ENCODE results near the gene SMG1.
"Not testable (repeated sequence)": the region's sequence is repeated elsewhere in the genome, so short reads cannot be mapped to it uniquely, and the experiment has no call there.

The SMG1 gene

GRCh38 chr16:18796377-18796776 lies 129.8 kb downstream of the SMG1 start:
- DNase-seq = no peak

GRCh38 chr16:18792836-18793433 lies 133.3 kb downstream of the SMG1 start:
- no peak for DNase-seq

GRCh38 chr16:18789850-18790706 lies 136.1 kb downstream of the SMG1 start, which contains the start of gene RPS15A:
RPS15A (minus strand) TSS chr16:18790334; CDS start chr16:18789113, 1,221 bp downstream.
- DNase-seq = peak; percentile 98

GRCh38 chr16:18789515-18789849 lies 136.7 kb downstream of the SMG1 start:
- no peak for DNase-seq

- DNase-seq = no peak
Measured at GRCh38 chr16:18788828-18789514, 137.2 kb downstream of the SMG1 start.

DNA sequence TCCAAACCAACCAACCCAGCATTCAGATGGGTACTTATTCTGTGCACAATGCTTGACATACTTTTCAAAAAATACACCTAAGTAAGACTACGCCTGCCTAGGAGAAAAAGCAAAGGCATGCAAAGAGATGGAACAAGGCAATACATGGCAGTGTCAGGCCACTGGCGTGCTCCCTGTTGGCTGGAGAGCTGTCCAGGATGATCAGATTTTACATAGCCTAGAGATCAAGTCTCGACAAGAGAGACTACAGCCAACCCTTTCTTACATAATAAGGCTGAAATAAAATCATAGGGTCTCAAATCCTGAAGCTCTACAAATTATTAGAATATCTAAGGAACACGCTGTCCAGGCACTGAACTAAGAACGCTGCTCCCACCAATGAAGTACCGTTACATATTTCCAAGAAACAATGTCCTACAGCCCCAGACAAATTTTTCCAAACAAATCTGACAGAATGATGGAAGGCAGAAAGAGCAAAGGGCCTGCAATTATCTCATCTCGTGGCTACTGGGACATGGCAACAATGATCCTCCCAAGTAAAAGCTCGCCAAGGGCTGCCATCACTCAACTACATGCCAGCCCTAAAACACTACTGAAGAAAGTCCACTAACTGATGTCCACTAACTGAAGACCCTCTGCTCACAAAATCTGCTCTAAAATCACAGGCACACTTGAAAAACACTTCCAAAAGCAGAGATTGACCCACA lies 141.1 kb downstream of the SMG1 start:
- DNase-seq = no peak

DNA sequence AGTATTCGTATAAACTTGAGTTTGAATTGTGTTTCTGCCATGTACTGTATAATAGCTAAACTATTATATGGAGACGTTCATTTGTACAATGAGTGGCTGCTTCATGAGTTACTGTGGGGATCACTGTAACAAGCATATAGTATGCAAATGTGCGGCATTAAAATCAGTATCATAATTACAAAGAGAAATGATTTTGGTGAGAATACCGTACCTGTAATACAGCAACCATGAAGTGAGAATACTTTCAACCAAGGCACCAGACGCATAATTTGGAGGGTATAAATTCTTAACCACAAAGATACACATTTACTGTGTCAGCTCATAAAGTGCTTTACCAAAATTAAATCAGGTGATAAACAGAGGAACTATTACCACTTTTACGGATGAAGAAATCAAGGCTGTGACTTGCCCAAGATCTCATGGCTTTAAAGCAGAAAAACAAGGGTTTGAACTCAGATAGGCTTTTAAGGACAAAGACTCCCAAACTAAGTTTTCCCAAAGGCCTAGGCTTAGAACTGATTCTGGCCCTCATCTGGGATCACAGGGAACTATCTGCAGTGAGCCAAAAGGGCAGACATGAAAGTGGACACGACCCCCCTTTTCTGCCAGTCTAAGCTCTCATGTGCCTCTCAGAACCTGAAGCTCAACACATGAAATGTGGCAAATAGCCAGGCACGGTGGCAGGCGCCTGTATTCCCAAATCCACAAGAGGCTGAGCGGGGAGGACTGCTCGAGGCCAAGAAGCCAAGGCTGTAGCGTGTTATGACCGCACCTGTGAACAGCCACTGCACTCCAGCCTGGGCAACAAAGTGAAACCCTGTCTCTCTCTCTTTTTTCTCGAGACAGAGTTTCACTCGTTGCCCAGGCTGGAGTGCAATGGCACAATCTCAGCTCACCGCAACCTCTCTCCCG lies 142.5 kb downstream of the SMG1 start:
- peak; percentile 6 for DNase-seq

- DNase-seq = peak; percentile 4
Measured at GRCh38 chr16:18782697-18783429, 143.3 kb downstream of the SMG1 start.

DNA sequence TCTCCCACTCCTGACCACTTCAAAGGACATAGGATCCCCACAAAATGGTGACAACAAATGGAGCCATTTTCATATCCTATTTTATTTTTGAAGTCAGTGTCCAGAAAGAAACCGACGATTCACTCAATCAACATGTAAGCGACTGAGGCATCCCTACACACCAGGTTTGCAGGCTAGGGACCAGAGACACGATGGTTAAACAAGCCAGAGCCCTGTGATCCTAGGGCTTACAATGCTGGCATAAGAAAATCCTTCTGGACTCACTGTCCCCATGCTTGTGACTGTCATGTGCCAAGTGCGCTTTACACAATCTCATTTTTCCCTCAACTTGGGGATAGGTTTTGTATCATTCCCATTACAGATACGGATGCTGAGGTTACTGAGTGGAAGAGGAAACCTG lies 145.0 kb downstream of the SMG1 start:
- not testable (repeated sequence) for DNase-seq

DNA sequence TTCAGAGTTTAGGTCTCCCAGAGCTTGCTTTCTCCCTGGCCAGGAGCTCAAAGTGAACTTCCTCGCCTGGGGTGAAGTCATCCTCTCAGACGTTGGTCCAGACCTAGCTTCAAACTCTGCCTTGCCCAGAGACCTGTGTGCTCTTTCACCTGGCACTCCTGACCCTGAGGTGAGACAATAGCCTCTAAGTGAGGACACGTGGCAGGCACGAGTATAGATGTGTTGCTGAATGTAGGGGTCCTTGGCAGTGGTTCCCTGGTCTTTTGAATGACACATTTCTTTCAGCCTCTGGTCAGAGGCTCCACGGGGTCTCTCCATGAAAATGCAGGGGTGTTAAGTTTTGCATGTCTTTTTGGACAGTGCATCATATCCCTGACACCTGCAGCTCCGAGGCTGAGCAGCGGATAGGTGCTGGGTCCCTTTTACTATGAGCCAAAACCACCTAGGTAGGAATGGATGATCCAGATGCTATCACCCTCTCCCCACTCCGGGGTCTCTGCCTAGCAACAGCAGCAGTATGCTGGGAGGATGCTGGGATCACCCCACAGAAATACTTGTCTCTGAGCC lies 145.7 kb downstream of the SMG1 start:
- DNase-seq = peak; percentile 1

GRCh38 chr16:18777664-18778063 lies 148.5 kb downstream of the SMG1 start:
- not testable (repeated sequence) for DNase-seq

DNA sequence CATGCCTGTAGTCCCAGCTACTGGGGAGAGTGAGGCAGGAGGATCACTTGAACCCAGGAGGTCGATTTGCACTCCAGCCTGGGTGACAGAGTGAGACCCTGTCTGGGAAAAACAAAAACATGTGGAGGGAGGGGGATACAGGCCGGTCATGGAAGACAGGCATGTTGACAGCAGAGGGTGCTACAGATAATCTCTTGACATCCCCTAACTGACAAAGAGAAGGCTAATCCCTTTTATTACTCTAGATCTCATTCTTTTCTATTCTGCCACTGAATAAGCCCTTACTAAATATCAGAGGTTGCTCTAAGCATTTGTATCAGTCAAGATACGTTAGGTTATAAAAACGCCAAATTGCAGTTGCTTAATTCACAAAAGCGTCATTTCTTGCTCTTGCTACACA lies 149.9 kb downstream of the SMG1 start:
- DNase-seq = peak; percentile 1

DNA sequence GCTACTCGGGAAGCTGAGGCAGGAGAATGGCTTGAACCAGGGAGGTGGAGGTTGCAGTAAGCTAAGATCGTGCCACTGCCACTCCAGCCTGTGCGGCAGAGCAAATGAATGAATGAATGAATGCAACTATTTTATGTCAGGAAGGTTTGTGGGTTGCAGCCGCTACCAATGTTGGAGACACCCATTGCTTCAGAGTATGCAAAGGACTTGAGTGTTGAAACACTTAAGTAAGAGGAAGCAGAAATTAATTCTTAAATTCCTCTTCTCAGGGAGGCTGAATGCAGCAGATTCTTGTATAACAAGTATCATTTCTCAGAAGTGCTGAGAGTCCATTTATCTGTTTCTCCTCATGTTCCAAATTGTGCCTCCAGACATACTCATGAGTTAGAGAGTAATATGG lies 151.6 kb downstream of the SMG1 start:
- DNase-seq = peak; percentile 1

DNA sequence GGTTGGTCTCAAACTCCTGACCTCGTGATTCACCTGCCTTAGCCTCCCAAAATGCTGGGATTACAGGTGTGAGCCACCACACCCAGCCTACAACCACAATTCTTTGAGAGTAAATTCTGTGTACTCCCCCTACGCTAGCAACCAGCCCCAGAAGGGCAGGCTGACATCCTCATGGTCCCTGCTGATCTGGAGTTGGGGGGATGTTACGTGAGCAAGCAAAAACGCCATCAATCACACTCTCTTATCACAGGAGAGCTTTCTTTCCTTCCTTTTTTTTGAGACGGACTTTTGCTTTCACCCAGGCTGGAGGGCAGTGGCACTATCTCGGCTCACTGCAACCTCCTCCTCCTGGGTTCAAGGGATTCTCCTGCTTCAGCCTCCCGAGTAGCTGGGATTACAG lies 154.0 kb downstream of the SMG1 start:
- not testable (repeated sequence) for DNase-seq

DNA sequence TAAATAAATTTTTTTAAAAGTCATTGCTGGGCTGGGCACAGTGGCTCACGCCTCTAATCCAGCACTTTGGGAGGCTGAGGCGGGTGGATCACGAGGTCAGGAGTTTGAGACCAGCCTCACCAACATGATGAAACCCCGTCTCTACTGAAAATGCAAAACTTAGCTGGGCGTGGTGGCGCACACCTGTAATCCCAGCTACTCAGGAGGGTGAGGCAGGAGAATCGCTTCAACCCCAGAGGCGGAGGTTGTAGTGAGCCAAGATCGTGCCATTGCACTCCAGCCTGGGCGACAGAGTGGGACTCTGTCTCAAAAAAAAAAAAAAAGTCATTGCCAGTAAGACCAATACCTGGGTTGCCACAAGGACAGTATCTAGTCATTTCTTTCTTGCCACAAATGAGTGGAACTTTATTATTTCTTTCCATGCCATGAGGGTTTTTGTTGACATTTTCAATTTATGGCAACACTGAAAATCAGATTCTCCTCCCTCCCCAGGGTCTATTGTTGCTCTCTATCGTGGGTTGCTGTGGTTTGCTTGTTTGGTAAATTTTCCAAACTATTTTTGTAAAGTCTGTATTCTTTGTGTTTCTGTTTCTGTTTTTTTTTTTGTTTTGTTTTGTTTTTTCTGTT lies 155.8 kb downstream of the SMG1 start:
- not testable (repeated sequence) for DNase-seq

GRCh38 chr16:18767217-18767616 lies 159.0 kb downstream of the SMG1 start:
- DNase-seq = peak; percentile 7

GRCh38 chr16:18762713-18763112 lies 163.5 kb downstream of the SMG1 start:
- not testable (repeated sequence) for DNase-seq

- peak; percentile 19 for DNase-seq
Measured at GRCh38 chr16:18759598-18760520, 166.3 kb downstream of the SMG1 start.

DNA sequence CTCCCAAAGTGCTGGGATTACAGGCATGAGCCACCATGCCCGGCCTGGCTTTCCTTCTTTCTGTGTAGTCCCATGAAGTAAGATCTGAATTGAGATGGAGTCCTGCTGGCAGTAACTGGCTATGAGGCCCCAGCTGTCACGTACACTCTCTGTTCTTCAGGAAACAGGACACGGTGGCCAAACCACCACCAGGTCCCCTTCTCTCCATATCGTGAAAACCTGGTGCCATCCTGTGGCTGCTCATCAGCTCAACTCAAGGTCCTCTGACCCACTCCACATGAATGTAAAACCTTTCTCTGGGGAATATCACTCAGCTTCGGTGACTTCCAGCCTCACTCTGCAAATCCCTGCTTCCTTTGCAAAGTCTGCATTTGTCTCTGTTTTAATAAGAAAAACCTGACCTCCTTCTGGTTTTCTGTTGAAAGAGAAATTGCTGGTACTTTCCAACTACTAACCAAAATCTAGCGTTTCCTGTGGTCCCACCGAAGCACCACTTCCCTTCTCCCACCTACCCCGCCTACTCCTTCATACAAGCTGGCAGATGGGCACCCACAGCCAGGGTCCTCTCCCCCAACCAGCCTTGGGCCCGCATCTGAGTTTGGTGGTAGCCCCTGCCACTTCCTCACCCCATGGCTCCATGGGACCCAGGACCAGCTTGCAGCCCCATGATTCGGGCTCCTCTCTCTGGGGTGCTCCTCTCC lies 168.1 kb downstream of the SMG1 start:
- DNase-seq = not testable (repeated sequence)

Measured in hematopoietic multipotent progenitor cell treated with erythropoietin and hydrocortisone succinate and interleukin-3 and kit ligand, for 8 days (in vitro differentiated cells).